NOMO-1 treated with DMSO at 0.1 percent for 48 hours (cell line): ENCODE results near the gene TMOD4.

Experiments used
- DNase-seq: peaks from one replicate; lab custom pipeline; 2025; ENCODE audit not compliant: unreplicated experiment; lab: John Stamatoyannopoulos, UW

TMOD4 gene

DNA sequence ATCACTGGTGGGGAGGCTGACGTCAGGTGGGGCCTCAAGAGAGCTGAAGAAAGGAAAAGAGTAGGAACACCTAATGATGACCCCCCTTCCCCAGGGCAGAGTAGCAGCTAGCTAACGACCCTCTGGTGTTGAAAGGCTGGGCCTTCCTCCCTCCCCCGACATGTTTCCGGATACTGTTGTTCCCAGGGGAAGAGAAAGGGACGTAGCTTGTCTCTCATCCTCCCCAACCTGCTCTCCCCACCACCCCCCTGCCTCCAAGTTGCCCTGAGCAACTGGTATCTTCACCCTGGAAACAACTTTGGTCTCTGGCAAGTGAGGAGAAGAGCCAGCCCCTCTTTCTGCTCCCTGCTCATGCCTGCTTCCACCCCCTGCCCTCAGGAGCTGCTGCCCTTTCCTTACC, 31.8 kb downstream of the TMOD4 start:
- no peak for DNase-seq

GRCh38 chr1:151143057-151143435, 32.7 kb downstream of the TMOD4 start:
- no peak for DNase-seq

- no peak for DNase-seq
Observed at GRCh38 chr1:151142411-151143056, 33.2 kb downstream of the TMOD4 start.

DNA sequence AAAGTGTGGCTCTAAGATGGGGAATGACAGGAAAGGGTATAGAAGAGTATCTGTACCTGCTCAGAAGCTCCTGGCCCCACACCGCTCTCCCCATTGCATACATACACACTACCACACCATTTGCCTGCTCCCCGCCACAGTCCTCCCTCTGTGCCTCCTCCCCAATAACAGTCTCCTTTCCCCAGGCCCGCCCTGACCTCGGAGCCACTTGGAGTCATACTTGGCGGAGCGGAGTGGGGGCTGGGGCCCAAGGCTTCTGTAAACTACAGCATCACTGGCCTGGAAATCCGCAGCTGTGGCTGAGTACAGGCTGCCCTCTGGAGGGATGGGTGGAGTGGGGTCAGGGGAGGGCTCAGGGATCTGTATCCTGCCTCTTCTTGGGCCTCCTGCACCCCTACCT, 38.0 kb downstream of the TMOD4 start:
- no peak for DNase-seq

DNA sequence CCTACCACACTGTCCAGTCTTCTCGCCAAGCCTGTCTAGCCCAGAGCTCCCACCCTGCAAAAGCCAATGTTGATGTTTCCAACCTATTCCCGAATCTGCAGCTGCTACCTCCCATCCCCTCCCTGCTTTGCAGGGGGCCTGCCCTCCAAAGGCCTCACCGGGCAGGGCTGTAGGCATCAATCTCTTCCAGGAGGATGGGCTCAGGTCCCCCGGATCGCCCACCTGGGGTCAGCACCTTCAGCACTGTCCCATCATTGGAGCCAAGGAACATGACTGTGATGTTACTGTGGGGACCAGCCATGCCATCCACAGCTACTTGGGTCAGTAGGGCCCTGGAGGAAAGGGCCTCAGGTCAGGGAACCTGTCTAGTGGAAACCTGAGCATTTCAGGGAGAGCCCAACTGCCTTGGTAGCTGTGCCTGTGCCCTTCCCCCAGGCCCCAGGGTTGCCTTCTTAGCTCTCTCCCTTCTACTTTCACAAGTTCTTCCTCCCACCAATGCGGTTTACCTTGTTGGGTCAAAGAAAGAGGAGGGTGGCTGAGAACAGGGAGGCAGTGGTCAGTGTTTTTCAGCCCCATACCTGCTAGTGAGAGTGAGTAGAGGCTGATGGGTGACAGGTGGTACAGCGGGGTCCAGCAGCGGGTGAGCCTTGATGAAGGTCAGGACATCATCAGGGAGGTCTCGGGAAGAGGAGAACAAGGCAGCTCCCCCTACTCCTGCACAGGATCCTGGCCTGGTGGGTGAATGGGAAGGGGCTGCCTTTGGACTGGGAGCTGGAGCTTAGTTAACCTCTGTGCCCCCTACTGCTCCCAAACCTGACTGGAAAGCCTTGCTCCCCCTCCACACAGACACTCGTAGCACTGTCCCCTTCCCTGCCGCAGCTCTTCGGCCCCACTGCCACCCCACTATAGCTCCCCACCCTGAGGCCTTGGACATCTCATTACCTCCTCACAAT, 40.1 kb downstream of the TMOD4 start:
- DNase-seq: no peak

GRCh38 chr1:151134991-151135390, 40.8 kb downstream of the TMOD4 start:
- no peak for DNase-seq

GRCh38 chr1:151134396-151134795, 41.4 kb downstream of the TMOD4 start:
- no peak for DNase-seq

DNA sequence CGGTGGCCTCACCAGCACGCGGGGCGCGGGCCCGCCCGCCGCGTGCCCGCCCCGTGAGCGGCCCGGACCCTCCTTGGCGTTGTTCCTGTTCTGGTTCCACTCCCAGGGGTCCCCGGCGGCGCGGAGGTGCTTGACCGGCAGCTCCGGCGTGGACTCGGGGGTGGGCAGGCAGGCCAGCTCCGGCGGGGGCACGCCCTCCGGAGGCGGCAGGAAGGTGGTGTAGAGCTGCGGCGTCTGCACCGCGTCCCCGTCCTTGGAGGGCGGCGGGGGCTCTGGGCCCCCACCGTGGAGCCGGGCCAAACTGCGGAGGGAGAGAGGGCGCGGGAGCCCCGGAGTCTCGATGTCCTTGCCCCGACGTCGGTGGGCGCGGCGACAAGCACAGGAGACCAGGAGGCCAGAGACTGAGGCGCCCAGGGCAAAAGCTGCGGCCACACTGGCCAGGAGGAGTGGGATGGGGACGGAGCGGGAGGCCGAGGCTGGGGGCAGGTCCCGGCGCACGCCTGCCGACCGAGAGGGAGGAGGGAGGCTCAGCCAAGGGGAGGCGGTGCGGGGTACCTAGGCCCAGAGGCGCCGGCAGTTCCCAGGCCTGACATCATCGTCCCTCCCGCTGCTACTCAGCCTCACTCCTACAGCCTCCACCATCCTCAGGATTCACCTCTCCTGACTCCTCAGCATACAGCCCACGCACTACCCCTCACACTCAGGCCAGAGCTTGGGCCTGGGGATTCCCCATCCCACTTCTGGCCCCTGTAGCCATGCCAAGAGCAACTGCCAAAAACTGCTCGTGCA, 42.6 kb downstream of the TMOD4 start:
- no peak for DNase-seq

- DNase-seq: no peak
Observed at GRCh38 chr1:151132335-151133017, 43.3 kb downstream of the TMOD4 start.

DNA sequence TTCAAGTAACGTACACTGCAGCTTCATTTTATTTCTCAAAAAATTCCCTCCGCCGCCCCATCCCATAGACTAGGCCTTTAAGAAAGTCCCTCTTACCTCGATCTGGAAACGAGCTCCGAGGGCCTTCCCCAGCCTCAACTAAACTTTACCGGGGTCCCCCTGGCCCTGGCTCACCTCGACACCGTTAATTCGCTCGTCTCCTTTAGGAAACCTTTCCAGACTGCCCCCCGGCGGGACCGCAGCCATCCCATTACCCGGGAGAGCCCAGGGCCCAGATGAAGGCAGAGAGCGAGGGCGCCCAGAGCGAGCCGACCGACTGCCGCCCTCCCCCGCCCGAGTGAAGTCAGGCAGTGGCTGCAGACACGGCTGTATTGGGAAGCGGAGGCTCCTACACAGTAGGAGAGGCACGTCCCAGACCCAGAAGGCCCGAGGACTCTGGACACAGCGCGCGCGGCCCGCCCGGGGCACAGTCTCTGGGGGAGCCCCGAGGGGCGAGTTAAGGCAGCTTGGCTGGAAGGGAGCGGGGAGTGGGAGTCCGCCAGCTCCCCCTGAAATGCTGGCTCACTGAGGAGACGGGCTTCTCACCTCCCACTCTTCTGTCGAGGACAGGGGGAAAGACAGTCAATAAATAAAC, 44.0 kb downstream of the TMOD4 start:
- no peak for DNase-seq

DNA sequence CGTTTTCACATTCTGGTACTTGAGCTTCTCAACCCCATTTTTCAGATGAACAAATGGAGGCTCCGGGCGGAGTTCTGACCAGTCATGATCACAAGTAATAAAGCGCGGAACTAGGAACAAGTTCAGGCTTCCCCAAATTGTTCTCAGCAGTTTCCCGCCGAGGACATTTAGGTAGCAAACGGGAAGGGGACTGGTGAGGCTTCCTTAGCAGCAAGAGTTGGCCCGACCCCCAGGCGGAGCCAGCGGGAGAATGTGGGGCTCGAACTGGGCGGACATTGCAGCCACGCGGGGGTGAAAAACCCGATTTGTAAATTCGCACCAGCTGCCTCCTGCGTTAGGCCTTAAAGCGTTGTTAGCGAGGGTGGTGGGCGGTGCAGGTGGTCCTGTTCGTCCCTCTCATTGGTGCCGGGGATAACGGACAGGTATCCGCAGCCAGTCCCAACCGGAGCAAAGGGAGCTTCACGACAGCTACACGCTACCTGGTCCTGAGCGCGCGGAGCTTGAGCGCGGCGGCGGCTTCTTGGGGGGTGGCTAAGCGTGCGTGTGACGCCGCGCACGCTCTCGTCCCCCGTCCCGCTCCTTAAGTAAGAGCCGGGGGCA, 44.7 kb downstream of the TMOD4 start:
- DNase-seq: no peak

DNA sequence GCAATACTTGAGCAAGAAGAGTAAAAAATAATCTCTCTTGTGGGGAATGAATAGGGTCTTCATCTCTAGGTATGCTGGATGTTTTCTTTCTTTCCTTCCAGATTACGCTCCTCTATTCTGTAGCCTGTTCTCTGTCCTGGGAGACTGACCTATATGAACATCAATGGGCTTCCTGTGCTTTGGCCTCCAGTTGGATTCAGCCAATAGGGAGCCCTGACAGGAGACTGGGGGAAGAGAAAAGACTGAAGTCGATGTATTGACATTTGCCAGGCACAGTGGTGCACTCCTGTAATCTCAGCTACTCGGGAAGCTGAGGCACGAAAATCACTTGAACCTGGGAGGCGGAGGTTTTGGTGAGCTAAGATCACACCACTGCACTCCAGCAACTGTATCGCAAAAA, 47.0 kb downstream of the TMOD4 start:
- no peak for DNase-seq

GRCh38 chr1:151124763-151125403, 50.9 kb downstream of the TMOD4 start:
- no peak for DNase-seq
